BLaER1 (cell line): ENCODE results near the gene CD58.

Source experiments
- H3K27ac ChIP-seq: shearing (Covaris generic); formaldehyde crosslinking; 2 replicates; pipeline ENCODE4 v1.8.1; 2022
- H3K27me3 ChIP-seq: shearing (Covaris generic); formaldehyde crosslinking; 2 replicates; pipeline ENCODE4 v1.8.1; 2022
- H3K36me3 ChIP-seq: shearing (Covaris generic); formaldehyde crosslinking; 2 replicates; pipeline ENCODE4 v1.8.1; 2022
- H3K4me1 ChIP-seq: shearing (Covaris generic); formaldehyde crosslinking; 2 replicates; pipeline ENCODE4 v1.8.1; 2022
- H3K4me2 ChIP-seq: shearing (Covaris generic); formaldehyde crosslinking; 2 replicates; pipeline ENCODE4 v1.8.1; 2022
- H3K4me3 ChIP-seq: shearing (Covaris generic); formaldehyde crosslinking; 2 replicates; pipeline ENCODE4 v1.8.1; 2022
- H3K9ac ChIP-seq: shearing (Covaris generic); formaldehyde crosslinking; 2 replicates; pipeline ENCODE4 v1.8.1; 2022
- H3K9me3 ChIP-seq: shearing (Covaris generic); formaldehyde crosslinking; 2 replicates; pipeline ENCODE4 v1.8.1; 2022
- H4K20me1 ChIP-seq: shearing (Covaris generic); formaldehyde crosslinking; 2 replicates; pipeline ENCODE4 v1.8.1; 2022
- Cebpa-rat ChIP-seq: shearing (Covaris generic); IDR thresholded peaks from 2 replicates; pipeline ENCODE4 v1.8.1; 2022

Gene CD58

DNA sequence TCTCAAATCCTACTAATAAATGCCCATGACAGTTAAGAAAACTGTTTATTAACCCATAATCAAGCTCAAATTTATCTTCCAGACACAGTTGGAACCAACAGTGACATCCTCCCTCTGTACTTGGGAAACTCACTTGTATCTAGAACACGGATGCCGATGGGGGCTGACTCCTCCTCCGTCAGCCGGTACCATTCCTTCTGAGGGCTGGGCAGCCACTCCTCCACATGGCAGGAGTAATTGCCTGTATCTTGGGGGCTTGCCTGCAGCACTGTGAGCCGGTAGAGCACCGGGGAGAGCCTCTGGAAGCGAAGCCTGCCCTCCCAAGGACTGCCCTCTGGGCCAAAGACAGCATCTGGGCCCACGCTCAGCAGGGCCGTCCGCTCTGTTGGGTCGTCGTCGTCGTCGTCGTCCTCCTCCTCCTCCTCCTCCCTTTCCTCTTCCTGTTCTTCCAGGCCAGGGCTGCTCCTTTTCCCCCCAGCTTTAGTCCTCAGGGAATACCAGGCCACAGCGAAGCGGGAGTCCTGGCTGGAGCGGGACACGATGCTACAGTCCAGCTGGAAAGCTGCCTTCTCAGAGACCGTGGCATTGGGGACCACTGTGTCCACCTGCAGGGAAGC, 8.5 kb upstream of the CD58 start:
- Histone ChIP-seq H3K27ac (no peak overlapping the region), H3K4me1 (peaks cover 2% of the 10 kb centered on the region; the same call in 1 of the 2 replicates), H4K20me1 (no peaks in the 10 kb centered on the region), H3K4me3 (no peak overlapping the region), H3K36me3 (peaks cover 70% of the 10 kb centered on the region), H3K4me2 (no peak overlapping the region), H3K9ac (no peak overlapping the region), H3K27me3 (no peaks in the 10 kb centered on the region), H3K9me3 (no peaks in the 10 kb centered on the region)
- TF ChIP-seq Cebpa-rat: no peak

DNA sequence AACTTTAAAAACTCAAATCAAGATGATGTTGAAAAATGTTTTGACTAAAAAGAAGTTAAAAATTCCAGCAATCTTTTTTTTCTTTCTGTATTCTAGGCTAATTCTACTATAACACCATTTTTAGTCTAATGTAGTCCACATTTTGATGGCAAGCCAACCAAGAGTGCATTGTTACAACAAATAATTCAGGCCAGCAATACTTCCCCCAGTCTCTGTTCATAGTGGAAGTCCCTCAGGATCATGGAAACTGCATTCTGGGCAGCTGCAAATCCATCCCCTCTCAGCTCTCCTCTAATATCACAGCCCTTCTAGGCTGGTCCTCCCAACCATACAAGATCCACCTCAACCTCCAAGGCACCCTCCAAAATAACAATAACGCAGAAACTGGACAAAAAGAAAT, 7.8 kb upstream of the CD58 start:
- H3K27ac ChIP-seq: no peak overlapping the region
- H3K9ac ChIP-seq: no peak overlapping the region
- no peak overlapping the region for H3K4me2 ChIP-seq
- H3K4me1 ChIP-seq: peaks cover 7% of the 10 kb centered on the region; the same call in 1 of the 2 replicates
- no peak for TF ChIP-seq Cebpa-rat
- H3K4me3 ChIP-seq: no peak overlapping the region
- no peaks in the 10 kb centered on the region for H4K20me1 ChIP-seq
- peaks cover 63% of the 10 kb centered on the region for H3K36me3 ChIP-seq
- no peaks in the 10 kb centered on the region for H3K9me3 ChIP-seq
- no peaks in the 10 kb centered on the region for H3K27me3 ChIP-seq

DNA sequence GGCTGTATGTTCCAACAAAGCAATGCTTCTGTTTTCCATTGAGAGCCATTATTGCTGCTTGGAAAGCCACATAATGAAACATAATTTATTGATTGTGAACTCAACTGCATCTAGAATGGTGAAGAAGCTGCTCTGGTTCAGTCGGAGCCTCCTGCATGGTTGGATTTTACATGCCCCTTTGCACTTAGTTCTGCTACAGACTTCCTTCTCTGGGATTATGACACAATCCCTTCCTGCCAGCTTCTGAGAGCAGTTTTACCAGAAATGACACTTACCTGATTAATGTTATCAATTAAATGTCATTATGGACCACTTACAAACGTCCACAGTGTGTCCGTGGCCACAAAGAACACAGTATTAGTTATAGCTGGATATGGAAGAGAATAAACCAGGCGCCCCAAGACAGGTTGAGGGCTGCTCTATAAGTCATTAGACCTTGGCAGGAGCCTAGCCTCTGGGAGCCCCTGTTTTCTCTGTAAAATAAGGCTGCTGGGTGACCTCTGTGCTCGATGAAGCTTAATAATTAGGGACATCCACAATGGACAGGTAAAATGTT, 7.0 kb upstream of the CD58 start:
- Histone ChIP-seq H3K4me3 (no peak overlapping the region), H3K36me3 (peaks cover 56% of the 10 kb centered on the region), H3K4me1 (peaks cover 7% of the 10 kb centered on the region; the same call in 1 of the 2 replicates), H3K9me3 (no peaks in the 10 kb centered on the region), H4K20me1 (no peaks in the 10 kb centered on the region), H3K27ac (no peak overlapping the region), H3K27me3 (no peaks in the 10 kb centered on the region), H3K9ac (no peak overlapping the region), H3K4me2 (no peak overlapping the region)
- no peak for TF ChIP-seq Cebpa-rat

DNA sequence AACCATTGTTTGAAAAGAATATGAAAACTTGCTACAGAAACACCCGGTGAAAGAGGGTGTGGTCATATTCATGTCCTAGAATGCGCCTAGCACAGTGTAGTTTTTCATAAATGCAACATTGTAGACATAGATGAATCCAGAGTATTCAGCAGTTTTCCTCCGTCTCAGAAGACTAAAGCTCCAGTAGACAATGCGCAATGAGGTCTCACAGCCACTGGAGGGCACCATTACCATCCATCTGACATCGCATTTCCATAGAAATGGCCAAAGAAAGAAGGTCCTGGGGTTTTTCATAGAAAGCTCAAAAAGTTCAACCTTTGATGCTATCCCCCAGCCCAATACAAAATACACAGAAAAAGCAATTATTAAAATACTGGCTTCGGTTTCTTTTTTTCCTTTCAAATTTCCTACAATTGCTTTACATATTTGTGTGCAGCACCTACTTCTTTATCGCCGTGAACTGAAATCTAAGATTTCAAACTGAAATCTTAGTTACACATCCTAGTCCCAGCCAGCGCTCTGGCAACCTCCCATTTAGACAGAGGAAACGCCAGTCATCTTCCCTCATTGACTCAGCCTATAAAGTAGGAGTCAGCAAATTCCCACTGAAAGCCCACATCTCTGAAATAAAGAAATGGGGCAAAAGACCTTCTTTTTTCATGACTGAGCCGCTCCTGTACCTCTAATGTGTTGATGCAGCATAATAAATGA, 3.9 kb upstream of the CD58 start:
- no peak overlapping the region for H3K9ac ChIP-seq
- H3K9me3 ChIP-seq: no peaks in the 10 kb centered on the region

DNA sequence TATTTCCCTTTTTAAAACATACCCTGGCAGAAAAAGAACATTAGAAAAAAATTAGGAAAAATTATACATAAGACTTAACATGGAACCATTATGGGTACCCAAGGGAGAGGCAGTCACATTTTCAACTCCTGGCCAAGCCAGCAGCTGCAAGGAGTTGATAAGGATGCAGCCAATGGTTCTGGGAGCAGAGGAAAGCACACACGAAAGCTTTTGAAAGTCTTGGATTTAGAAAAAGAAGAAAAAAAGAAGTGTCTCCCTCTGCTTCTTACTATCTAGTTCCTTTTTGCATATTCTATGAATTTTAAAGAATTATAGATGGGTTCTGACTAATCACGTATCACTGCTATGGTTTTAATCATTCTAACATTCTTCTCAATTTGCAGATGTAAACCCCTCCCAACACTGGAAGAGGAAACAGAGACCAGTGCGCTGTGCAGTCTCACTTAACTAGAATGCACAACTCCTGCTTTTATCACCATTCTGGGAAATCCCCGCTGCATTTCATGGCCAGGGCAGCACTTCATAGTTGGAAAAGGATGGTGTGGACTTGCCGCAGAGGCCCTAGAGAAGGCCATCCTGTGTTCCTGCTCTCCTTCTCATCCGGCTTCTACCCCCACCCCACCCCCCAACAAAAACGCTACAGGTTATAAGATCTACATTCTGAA, 2.7 kb upstream of the CD58 start:
- no peaks in the 10 kb centered on the region for H3K27me3 ChIP-seq

More for the DNA sequence above, 3.9 kb upstream of the CD58 start:
- Histone ChIP-seq H4K20me1 (peaks cover 2% of the 10 kb centered on the region; the same call in 1 of the 2 replicates), H3K4me3 (no peak overlapping the region), H3K4me2 (no peak overlapping the region), H3K27me3 (no peaks in the 10 kb centered on the region), H3K4me1 (peaks cover 18% of the 10 kb centered on the region), H3K27ac (no peak overlapping the region), H3K36me3 (peaks cover 34% of the 10 kb centered on the region)
- TF ChIP-seq Cebpa-rat: no peak

DNA sequence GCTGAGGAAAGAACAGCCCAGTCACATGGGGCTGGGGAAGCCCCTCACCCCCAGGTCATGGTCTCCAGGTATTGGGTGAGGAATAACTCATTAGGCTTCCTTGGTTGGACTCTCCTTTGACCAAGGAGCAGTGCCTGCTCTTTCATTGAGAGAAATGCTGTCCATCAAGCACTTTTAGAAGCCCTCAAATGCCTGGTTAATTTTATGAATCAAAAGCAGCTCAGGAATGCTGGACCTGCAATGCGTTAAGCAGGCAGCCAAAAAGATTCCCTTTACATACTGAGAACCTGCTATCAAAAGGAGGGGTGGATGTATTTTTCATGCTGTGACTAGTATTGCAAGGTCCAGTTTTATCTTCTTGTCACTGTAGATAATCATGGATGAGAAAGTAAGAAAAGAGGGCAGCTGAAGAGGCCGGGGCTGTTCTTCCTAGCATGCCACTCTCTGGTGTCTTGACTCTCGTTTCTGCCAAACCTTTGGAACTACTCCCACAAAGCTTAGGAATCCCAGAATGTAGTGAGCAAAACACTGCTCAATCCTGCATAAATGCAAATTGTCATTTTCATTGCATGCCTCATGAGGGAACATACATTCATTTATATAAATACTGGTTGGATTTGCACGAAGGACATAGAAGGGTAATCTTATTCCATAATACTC, 2.1 kb upstream of the CD58 start:
- Histone ChIP-seq H3K27ac (no peak overlapping the region), H3K9ac (no peak overlapping the region), H3K4me3 (no peak overlapping the region), H3K9me3 (no peaks in the 10 kb centered on the region), H3K36me3 (peaks cover 17% of the 10 kb centered on the region), H3K27me3 (no peaks in the 10 kb centered on the region), H3K4me1 (peaks cover 36% of the 10 kb centered on the region), H3K4me2 (no peak overlapping the region), H4K20me1 (peaks cover 21% of the 10 kb centered on the region)
- no peak for TF ChIP-seq Cebpa-rat

More for the DNA sequence above, 2.7 kb upstream of the CD58 start:
- Histone ChIP-seq H3K9me3 (no peaks in the 10 kb centered on the region), H3K36me3 (peaks cover 22% of the 10 kb centered on the region), H3K4me3 (no peak overlapping the region), H3K4me1 (peaks cover 29% of the 10 kb centered on the region), H3K27ac (no peak overlapping the region), H3K4me2 (no peak overlapping the region), H4K20me1 (peaks cover 14% of the 10 kb centered on the region), H3K9ac (no peak overlapping the region)
- TF ChIP-seq Cebpa-rat: no peak

DNA sequence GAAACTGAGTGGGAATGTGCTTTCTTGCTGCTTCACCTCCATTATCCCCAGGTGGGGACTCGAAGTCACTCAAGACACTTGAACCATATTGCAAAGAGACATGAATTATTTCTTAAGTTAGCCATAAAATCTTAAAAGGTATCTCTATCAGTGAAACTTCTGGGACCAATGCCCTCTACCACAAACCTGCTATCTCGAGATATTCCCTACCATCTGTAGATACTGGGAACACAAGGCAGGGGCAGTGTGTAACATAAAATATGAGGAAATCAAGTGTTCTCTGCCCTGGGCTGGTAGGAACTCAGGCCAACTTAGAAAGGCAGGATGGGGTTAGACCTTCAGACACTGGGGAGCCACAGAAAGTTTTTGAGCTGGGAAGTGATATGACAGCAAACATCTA, 1.3 kb upstream of the CD58 start:
- TF ChIP-seq Cebpa-rat: no peak
- peaks cover 21% of the 10 kb centered on the region for H4K20me1 ChIP-seq
- peak overlapping the region; percentile 96; the same call in 1 of the 2 replicates for H3K4me2 ChIP-seq
- peaks cover 9% of the 10 kb centered on the region for H3K36me3 ChIP-seq
- peaks cover 3% of the 10 kb centered on the region; the same call in 1 of the 2 replicates for H3K9me3 ChIP-seq
- no peak overlapping the region for H3K9ac ChIP-seq
- no peaks in the 10 kb centered on the region for H3K27me3 ChIP-seq
- H3K4me3 ChIP-seq: no peak overlapping the region
- H3K27ac ChIP-seq: no peak overlapping the region
- peaks cover 44% of the 10 kb centered on the region for H3K4me1 ChIP-seq

DNA sequence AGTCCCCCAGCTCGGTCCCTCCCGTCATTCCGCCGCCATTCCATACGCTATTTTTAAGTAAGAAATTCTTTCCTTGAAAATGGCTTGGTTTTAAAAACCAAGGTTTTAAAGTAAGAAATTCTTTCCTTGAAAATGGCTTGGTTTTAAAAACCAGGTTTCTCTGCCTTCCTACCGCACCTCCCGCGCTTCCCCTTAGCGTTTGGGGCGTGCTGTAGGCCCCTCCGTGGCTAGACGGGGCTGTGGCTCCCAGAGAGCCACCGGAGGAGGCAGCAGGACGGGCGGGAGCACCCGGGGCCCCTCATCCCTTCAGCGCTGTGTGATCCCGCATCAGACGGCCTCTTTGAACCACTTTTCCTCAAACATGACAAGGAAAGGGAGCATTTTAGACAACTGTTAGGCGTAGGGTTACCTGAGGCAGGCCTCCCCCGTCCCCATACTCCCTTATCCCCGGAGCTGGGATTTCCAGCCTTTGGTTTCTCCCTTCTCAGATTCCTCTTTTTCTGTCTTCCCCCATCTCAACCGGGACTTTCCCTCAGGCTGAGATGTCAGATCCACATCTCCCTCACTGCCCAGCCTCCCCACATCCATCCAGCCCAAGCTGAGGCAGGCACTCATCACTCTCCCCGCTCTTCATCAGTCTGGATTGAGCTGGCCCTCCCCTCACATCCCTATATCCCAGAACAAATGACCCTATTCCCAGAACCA, 541 bp upstream of the CD58 start:
- H3K36me3 ChIP-seq: peaks cover 7% of the 10 kb centered on the region
- H3K4me1 ChIP-seq: peaks cover 44% of the 10 kb centered on the region
- peak overlapping the region; percentile 95 for H3K27ac ChIP-seq
- H3K9ac ChIP-seq: peak overlapping the region; percentile 92
- peak overlapping the region; percentile 82 for H3K4me3 ChIP-seq
- TF ChIP-seq Cebpa-rat: no peak
- H3K4me2 ChIP-seq: peak overlapping the region; percentile 96
- H3K9me3 ChIP-seq: peaks cover 7% of the 10 kb centered on the region; the same call in 1 of the 2 replicates
- peaks cover 21% of the 10 kb centered on the region for H4K20me1 ChIP-seq
- H3K27me3 ChIP-seq: no peaks in the 10 kb centered on the region

DNA sequence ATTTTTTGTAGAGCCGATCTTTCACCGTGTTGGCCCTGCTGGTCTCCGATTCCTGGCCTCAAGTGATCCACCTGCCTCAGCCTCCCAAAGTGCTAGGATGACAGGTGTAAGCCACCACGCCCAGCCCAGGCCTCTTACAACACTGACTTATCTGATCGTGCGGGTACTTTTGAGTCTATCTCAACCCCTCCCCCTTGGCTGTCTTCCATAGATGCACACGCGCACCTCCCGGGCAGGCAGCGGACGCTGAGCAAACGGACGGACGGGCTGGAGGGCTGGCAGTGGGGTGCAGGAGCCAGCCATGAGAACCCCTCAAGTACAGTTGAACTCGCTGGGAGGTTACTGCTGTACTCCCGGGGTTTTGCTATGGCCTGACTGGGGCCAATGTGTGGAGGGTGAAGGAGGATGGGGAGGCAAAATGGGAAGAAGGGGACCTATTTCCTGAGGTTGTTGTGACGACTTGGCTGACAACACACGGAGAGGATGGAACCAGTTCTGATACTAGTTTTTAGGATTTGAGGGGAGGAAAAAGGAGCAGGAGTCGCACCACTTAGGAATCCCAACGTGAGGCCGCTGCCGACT, 959 bp downstream of the CD58 start:
- H4K20me1 ChIP-seq: peaks cover 21% of the 10 kb centered on the region
- H3K27ac ChIP-seq: peak overlapping the region; percentile 95
- no peak for TF ChIP-seq Cebpa-rat
- peaks cover 44% of the 10 kb centered on the region for H3K4me1 ChIP-seq
- no peaks in the 10 kb centered on the region for H3K27me3 ChIP-seq
- peaks cover 20% of the 10 kb centered on the region for H3K36me3 ChIP-seq
- peaks cover 22% of the 10 kb centered on the region for H3K9me3 ChIP-seq
- peak overlapping the region; percentile 92 for H3K9ac ChIP-seq
- peak overlapping the region; percentile 82 for H3K4me3 ChIP-seq
- peak overlapping the region; percentile 96 for H3K4me2 ChIP-seq
